GM21381 (cell line): ENCODE results near the gene RTL5.
A peak's percentile ranks its signal among the peaks of the same experiment; 100 is the strongest.

ENCODE experiments used
- ATAC-seq: cut with Tn5 transposase; IDR thresholded peaks from one replicate; pipeline ENCODE4 v1.9.1; 2021; ENCODE audit warnings: mild to moderate bottlenecking, moderate library complexity; ENCODE audit not compliant: unreplicated experiment

RTL5 gene

DNA sequence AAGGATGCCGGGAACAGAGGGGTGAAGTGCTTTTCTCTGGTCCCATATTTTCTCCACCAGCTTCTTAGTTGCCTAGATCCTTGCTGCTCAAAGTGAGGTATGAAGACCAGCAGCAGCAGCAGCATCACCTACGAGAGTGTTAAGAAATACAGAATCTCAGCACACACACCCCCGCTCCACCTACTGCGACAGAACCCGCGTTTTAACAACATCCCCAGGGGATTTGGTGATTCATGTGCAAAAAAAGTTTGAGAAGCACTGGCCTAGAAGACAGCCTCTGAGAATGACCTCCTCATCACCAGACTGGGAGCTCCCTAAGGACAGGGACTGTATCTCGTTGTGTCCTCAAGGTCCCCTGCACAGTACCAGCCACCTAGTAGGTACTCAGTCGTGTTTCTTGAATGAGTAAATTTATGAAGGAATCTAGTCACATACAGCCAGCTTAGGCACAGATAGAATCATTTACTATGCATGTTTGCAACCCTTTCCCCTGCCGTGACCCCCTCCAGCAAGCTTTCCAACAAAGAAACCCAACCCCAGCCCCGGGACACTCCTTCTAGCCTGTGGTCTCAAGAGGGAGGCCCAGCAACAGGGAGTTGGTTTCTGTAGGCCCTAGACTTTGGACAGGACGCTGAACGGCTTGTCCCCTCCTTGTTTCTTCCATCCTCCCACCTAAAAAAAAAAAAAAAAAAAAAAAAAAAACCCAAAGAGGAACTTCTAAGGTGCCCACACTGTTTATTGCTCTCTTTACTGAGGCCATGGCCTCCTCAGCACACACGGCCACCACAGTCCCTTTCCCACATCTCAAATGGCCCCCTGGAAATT lies 21.5 kb downstream of the RTL5 start:
- ATAC-seq = no peak

- no peak for ATAC-seq
These were observed 23.0 kb downstream of the RTL5 start for GRCh38 chrX:72108666-72109065.

DNA sequence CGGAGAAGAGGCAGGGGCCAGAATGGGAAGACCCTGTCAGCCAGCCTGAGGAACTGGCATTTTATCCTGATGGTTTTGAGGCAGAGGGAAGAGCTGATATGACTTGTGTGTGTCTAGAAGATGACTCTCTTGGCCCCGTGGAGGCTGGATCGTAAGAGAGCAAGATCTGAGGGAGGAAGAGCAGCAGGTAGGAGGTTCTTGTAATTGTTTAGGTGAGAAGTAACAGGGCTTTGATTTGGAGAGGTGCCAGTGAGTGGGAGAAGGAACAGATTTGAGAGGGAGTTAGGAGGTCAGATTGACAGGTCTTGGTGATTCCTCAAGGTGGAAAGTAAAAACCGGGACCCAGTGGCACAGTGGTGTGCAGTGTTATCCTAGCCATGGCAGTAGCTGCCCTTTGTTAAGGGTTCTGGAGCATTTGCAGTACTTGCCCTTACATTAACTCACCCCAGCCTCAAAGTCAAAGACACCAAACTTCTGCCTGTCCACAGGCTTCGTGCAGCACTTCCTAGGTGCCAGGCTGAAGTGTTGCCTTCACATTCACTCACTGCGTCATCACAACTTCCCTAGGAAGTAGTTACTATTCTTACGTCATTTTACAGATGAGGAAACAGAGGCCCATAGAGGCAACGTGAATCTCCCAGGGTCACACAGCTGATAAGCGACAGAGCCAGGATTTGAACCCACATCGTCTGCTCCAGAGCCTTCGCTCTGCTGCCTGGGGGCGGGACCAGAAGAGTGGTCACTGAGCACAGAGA lies 23.7 kb downstream of the RTL5 start:
- no peak for ATAC-seq

DNA sequence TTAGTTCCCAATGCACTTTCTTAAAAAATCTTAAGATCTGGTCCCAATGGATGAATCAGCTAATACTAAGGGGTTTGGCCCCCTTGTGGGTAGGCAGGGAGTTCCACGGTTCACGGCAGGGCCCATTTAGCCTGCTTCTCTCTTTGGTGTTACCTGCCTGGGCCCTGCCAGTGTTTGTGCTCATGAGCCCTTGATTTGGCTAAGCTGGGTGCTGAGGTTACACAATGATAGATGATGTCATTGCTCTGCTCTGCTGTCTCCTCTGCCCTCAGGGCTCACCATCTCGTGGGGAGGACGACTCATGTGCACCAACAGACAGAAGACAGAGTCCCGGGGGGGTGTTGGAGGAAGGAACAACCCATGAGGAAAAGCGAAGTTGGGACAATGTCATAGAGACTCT lies 24.4 kb downstream of the RTL5 start:
- no peak for ATAC-seq

DNA sequence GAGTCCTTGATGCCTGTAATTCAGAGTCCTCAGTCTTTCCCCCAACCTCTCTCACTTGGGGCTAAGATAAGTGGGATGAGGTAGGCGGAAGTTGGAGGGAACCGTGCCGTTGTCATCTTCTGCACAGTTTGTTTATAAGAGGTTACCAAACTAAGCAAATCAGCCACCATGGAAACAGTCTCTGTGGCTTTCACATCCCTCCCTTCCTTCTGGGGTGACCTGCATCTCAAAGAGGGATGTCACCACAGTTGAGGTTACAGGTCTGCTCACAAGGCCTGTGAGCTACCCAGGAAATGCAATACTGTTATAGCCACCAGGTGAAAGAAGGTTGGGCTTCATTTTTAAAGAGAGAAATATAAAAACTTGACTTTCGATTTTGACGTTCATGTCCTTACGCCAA lies 26.3 kb downstream of the RTL5 start:
- peak; percentile 38 for ATAC-seq

DNA sequence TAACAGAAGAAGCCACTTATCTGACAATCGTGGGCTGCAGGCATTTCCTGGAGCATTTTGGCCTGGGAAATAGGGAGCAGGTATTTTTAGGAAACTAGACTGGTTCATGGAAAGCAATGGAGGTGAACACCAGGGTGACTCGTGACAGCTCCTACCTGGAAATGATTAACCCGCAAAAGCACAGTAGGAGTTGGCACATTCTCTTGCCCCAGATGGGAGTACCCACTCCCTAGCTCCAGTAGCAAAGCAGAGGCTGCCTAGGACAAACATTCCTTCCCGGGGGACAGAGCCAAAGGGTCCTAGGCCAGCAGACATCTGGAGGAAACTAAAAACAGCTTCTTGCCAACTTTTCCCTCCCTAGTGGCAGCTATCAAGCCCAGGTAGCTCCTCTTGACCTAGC lies 29.0 kb downstream of the RTL5 start:
- ATAC-seq = no peak

DNA sequence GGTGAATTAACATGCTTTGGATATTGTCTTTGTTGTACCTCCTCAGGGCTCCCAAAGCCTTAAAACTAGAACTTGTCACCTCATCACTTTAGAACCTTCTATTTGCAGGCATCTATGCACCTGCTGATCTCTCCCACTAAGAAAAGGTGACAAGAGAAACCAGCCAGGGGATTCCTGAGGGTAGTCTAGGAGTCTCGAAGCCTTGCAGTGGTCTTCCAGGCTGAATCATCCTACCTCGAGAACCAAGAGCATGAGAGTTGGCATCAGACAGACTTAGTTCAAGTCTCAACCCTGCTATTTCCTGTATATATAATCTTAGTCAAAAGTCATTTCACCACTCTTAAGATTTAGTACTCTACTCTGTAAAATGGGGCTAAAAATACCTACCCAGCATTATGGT lies 29.6 kb downstream of the RTL5 start:
- ATAC-seq = no peak

DNA sequence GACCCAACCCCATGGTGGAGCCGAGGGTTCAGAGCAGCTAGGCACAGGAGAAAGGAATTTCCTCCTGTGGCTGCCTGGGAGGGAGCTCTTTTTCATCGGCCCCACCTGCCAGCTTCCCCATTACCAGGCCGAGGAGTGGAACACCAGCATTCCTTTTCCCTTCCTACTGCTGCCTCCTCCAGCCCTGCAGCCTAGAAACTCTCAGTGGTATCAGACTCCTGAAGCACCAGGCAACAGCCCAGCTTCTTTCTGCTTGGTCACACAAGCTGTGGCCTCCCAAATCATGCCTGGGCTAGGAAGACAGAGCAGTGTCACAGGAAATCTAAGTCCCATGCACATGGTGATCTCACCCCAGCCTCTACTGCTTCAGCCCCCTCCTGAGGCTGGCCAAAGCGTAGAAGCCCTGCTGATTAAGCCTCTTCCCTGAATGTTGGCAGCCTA lies 30.1 kb downstream of the RTL5 start:
- ATAC-seq = no peak

DNA sequence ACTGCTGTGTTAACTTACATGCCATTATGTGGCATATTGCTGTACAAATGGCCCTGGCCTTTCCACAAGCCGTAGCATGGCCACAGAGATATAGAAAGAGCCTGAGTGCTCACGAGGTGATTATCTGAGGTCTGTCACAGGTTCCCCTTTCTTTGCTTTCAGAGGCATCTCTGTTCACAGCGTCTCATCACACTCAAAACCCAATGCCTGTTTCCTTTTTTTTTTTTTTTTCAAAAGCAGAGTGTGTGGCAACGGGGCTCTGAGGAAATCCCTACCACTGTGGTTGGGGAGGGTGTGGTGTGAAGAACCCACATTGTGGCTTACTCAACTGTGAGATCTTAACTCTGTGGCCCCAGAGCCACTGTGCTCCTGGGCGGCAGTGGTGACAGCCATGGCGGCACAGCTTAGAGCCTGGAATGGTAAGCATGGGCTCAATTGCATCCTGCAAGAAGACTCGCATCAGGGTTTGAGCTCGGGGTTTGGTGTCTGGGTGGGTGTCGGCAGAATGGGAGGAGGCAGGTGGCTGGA lies 30.8 kb downstream of the RTL5 start:
- peak; percentile 85 for ATAC-seq

GRCh38 chrX:72100051-72100755 lies 31.5 kb downstream of the RTL5 start:
- ATAC-seq = no peak

GRCh38 chrX:72097098-72097497 lies 34.6 kb downstream of the RTL5 start:
- no peak for ATAC-seq

DNA sequence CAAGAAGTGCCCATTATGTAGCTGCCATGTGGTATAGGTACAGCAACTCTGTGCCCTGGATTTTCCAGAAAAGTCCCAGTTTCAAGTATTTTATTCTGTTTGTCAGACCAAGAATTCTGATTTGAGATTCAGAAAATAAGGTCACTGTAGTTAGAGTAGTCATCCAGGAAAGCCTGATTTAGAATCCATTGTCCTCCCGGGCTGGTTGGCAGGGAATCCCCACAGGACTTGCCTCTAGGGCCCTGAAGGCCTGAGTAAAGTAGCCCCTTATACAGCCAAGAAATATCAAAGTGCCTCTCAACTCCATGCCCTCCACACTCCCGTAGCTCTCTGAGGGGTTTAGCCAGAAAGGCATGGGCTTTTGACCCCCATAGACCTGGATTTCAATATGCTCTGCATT lies 36.3 kb downstream of the RTL5 start:
- no peak for ATAC-seq

DNA sequence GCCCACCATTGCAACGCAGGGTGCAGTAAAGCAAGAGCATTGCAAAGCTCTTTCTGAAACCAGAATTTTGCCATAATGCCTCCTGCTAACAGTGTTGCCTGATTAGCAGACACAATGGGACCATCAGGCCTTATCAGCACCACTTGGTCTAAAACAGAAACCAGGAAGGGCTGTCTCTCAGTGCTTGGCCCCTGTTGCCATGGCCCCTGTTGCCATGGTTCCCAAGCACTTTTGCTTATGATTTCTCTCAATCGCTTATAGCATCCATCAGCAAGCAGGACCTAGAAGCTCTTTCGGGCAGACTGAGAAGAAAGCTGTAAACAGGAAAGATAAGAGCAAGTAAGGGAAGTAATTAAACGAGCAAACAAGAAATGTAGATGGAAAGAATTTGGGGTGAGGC lies 36.8 kb downstream of the RTL5 start:
- ATAC-seq = peak; percentile 64

DNA sequence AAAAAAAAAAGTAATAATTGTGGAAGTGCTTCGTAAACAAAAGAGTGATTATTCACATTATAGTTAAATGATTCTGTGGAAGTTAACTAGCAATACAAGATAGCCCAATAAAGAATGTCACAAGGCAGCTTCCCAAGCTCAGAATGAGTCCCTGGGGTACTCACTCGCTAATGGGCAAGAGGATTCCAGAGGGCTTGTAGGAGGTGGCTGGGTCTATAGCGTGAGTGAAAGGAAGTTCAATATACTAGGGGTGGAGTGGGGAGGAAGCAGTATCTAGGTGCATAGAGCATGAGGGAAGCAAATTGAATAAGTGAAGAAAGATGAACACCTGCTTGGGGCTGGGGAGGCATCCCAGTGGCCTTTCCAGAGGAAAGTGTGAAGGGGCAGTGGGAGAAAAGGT lies 42.5 kb downstream of the RTL5 start:
- ATAC-seq = no peak

DNA sequence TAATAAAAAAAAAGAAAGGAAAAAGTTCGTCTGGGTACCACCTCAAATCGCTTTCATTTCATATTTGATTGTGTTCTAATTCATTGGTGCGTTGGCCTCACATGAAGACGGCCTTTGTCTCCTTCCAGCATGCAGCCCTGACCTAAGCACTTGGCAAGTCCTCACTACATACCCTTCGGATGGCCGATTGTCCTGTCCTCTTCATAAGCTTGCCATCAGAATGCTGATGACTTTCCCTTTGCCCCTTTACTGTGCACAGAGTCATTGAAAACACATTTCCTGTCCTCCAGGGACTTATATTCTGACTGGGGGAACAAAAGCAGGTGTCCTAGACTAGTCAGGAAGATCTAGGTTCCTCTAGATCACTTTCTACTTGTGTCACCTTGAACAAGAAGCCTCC lies 43.0 kb downstream of the RTL5 start:
- ATAC-seq = no peak

DNA sequence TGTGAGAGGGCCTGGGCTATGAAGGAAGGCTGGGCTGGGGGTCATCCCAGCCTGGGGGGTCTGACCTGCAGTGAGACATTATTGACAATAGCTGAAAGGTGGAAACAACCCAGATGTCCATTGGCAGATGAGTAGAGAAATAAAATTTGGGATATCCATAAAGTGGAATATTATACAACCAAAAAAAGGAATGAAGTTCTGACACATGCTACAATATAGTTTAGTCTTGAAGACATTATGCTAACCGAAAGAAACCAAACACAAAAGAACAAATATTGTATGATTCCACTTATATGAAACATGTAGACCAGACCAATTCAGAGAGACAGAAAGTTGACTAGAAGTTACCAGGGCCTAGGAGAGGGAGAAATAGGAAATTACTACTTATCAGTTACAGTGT lies 44.7 kb downstream of the RTL5 start:
- ATAC-seq = no peak

DNA sequence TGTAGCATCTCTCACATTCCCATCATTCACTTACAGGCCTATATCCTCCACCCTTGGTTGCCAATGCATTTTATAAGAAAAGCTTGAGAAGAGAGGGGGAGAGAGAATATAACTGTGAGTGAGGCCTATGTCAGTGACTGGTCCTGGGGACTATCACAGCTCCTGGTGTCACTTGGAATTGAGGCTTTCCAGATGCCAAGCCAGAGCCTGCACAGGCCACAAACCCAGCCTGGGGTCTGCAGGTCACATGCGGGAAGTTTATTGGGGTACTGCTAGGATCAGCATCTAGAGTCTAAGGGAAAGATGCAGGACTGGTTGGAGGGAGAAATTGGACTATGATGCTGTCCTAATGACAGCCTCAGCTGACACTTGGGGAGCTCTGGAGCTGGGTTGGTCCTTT lies 47.6 kb downstream of the RTL5 start:
- no peak for ATAC-seq

DNA sequence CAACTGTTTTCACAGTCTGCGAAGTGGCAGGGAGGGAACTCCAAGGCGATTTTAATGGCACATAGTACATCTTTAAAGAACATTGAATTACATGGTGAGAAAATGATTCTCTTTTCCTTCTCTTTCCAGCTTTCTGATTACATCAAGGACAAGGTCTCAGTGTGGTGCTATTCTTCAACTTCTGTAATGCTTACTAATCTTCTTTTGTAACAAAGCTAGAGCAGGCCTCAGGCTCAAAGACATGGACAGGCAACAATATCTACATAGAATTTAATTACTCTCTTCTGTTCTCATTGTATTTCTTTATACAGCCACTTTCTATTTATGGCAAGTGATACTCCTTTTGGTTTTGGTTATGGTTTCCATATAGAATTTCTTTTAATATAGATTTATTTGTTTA lies 48.4 kb downstream of the RTL5 start:
- ATAC-seq = no peak

- no peak for ATAC-seq
These were observed 50.0 kb downstream of the RTL5 start for GRCh38 chrX:72081605-72082320.

- no peak for ATAC-seq
These were observed 50.9 kb downstream of the RTL5 start for GRCh38 chrX:72080800-72081199.

DNA sequence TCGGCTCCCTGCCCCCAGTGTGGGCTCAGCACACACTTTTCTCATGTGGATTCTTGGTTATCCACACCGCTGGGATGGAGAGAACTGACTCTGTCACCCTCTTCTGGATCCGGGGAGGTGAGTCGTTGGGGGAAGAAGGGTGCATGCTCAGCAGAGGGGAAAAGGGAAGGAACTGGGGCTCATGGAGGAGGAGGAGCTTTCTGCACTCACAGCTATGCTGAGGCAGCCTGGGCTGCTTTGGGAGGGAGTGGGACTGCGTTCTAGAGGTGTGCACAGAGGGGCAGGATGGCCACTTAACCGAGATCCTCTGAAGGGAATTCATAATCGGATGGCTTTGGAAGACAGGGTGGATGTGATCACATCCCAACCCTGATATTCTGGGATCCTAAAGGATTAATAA lies 51.6 kb downstream of the RTL5 start:
- ATAC-seq = no peak
